NCI-H2107 treated with DMSO at 0.1 percent for 48 hours (cell line): ENCODE measurements around the gene BICDL2.

ENCODE experiments used
- DNase-seq: peaks from one replicate; lab custom pipeline; 2025; ENCODE audit not compliant: unreplicated experiment; lab: John Stamatoyannopoulos, UW

The BICDL2 gene

DNA sequence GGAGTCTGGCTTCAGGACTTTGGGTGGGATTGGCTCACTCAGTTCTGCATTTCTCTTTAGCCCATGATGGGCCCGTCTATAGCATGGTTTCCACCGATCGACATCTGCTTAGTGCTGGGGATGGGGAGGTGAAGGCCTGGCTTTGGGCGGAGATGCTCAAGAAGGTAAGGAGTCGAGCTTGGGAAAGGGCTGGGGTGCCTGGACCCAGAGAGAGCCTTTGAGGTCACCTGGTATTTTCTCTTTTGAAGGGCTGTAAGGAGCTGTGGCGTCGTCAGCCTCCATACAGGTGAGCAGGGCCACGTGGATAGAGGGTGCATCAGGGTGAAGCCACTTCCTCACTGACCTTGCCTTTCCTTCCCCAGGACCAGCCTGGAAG lies 10.8 kb downstream of the BICDL2 start:
- DNase-seq: no peak

DNA sequence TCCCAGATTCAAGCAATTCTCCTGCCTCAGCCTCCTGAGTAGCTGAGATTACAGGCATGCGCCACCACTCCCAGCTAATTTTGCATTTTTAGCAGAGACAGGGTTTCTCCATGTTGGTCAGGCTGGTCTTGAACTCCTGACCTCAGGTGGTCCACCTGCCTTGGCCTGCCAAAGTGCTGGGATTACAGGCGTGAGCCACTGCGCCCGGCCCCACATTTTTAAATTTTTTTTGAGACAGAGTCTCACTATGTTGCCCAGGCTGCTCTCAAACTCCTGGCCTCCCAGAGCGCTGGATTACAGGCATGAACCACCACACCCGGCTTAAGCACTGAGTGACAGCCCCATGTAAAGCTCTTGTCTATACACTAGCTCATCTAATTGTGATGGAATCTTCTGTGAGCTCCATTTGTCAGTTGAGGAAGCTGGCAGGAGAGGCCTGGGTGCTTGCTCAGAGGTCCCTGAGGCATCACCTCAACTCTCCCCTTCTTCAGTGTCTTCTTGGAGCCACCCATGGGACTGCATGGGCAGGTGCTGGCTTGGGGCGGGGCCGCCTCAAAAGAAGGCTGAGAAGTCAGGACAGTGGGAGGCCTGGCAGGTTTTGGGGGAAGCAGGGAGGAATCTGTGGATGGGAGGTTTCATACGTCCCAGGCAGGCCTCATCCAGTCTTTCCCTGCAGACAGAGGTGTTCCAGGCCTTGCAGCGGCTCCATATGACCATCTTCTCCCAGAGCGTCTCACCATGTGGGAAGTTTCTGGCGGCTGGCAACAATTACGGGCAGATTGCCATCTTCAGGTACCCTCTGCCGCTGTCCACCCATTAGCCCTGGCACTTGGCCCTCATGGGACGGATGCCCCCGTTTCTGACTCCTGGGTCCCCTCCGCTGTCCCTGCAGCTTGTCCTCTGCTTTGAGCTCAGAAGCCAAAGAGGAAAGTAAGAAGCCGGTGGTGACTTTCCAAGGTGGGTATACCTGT lies 11.4 kb downstream of the BICDL2 start:
- no peak for DNase-seq

DNA sequence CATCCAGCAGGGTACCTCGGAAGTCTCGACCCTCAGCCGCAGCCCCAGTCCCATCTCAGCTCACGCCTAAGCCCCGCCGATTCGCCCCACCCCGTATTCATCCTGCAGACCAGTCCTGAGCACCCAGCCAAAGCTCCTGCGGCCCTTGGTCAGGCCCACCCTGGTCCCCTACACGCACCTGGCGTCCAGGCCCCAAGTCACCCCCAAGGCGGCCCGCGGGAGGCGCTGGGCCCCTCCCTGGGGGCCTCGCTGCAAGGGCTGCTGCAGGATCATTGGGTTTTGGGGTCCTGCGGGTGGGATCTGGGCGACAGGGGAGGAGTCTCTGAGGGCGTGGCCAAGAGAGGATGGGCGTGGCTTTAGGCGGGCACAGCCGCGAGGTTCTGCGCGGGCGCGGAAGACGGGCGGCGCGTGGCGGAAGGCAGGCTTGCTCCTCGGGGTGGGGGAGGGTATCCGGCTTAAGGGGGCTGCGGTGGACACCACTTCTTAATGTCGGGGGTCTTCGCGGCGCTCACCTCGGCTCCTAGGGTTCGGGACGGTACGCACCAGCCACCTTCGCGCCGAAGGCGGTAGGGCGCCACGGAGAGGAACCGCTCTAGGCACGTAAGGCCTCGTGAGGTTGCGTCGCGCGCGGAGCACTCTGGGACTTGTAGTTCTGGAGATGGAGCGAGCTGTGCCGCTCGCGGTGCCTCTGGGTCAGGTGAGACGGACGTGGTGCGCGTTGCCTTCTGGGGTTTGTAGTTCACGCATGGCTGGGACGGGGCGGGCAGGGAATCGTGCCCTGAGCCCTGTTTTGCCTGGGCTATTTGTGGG lies 12.9 kb downstream of the BICDL2 start, which contains the start of the genes HCFC1R1 and THOC6:
HCFC1R1 (minus strand) TSS at position 274 of the 810 bp plus-strand sequence; CDS start at position 273, 1 bp downstream.
THOC6 (plus strand) TSS at position 367 of the 810 bp plus-strand sequence; CDS start at position 659, 292 bp downstream.
- peak; percentile 91 for DNase-seq

DNA sequence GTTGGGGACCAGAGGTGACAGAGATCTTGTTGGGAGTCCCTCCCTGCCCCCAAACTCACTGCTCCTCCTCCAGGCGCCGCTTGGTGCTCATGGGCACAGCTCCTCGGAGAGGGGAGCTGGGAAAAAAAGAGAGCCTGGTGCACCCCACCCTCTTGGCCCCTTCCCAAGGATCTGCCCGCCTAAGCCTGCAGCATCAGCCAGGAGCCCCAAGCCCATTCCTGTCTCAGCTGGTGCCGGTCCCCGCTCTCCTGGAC lies 13.4 kb downstream of the BICDL2 start:
- DNase-seq: peak; percentile 35

DNA sequence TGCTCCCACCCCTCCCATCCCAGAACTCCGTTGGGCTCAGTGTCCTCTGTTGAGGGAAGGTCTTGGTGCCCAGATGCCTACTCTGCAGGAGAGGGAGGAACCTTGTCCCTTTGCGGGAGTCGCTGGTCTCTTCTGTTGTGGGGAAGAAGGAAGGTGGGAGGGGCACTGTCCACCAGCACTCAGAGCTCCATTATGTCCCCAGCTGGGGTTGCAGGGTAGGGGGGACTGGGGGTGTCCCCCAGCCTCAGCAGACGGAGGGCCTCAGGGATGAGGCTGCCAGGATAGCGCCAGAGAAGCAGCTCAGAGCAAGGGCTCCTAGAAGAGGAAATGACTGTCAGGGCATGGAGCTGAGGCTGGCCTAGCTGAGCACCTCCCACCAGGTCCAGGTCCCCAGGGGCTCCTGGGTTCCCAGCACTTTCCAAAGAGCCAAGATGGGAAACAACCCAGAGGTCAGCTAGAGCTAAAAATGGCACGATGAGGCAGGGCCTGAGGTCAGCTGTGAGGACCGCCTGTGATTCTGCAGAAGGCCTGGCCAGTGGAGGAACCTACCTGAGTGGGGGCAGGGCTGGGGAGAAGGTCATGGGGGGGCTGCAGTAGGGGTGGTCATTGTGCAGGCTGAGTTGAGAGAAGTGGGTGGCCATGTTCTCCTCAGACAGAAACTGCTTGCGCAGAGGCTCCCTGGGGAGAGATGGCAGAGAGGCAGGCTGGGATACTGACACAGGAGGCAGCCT lies 13.9 kb downstream of the BICDL2 start:
- no peak for DNase-seq

DNA sequence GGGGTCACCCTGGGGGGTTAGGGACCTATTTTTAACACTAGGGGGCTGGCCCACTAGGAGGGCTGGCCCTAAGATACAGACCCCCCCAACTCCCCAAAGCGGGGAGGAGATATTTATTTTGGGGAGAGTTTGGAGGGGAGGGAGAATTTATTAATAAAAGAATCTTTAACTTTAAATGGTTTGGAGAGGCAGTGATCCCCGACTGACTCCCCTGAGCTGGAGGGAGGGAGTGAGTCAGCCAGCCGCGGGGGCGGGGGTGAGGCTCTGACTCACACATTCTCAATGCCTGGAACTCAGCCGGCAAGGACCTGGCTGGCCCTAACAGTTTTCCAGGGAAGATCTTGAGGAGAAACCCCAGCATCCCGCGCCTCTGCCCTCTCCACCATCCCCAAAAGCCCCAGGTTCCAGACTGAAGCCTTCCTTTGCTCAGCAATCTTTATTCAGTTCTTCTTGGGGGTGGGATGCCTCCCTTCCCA lies 14.5 kb downstream of the BICDL2 start:
- DNase-seq: no peak

DNA sequence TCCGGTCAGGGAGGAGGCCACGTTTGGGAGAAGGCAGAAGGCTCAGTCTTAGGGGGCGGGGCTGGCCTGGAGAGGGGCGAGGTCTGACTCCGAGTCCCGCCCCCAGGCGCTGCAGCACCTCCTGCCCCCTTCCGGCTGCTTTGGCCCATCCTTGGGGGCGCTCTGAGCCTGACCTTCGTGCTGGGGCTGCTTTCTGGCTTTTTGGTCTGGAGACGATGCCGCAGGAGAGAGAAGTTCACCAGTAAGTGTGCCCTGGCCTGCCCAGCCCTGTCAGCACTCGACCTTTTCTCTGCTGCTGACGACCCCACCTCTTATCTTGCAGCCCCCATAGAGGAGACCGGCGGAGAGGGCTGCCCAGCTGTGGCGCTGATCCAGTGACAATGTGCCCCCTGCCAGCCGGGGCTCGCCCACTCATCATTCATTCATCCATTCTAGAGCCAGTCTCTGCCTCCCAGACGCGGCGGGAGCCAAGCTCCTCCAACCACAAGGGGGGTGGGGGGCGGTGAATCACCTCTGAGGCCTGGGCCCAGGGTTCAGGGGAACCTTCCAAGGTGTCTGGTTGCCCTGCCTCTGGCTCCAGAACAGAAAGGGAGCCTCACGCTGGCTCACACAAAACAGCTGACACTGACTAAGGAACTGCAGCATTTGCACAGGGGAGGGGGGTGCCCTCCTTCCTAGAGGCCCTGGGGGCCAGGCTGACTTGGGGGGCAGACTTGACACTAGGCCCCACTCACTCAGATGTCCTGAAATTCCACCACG lies 15.1 kb downstream of the BICDL2 start:
- no peak for DNase-seq

DNA sequence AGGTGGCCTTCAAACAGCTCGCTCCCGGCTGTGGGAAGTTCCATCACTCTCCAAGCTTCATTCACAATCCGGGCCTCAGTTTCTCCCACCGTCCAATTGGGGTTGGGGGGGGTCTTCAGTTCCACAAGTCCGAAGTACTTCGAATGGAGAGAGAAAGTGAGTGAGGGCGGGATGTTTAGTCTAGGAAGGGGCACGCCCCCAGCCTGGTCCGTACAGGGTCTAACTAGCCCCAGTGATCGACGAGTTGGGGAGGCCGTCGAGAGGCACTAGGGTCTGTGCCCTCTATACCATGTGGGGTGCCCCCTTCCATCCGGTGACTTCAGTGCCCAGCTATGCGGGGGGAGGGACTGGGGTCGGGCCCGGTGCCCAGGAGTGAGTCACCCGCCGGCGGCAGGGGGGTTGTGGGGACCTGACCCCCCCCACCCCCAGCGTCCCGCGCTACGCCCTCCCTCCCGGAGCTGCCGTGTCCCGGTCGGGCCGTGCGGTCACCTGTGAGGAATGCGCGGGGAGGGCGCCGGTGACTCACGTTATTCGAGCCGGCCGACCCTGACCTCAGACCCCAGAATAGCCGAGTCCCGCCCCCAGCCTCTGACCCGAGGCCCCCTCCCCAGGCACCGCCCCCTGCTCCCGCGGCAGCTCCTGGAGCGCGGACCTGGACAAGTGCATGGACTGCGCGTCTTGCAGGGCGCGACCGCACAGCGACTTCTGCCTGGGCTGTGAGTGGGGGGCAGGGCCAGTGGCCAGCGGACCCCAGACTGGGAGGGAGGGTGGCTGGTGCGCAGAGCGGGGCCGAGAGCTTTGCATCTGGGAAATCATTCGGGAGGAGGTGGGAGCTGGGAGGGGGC lies 15.9 kb downstream of the BICDL2 start:
- DNase-seq: no peak

DNA sequence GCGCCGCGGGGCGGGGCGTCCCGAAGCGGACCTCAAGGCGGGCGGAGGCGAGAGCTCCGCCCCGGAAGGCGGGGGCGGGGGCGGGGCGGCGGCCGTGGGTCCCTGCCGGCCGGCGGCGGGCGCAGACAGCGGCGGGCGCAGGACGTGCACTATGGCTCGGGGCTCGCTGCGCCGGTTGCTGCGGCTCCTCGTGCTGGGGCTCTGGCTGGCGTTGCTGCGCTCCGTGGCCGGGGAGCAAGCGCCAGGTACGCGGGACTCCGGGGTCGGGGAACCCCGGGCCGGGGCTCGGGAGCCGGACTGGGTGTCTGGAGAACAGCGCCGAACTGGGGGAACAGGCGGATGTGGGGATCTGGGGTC lies 16.5 kb downstream of the BICDL2 start, which contains the start of gene TNFRSF12A:
TNFRSF12A (plus strand) TSS at position 122 of the 357 bp plus-strand sequence; CDS start at position 152, 30 bp downstream.
- DNase-seq: no peak

DNA sequence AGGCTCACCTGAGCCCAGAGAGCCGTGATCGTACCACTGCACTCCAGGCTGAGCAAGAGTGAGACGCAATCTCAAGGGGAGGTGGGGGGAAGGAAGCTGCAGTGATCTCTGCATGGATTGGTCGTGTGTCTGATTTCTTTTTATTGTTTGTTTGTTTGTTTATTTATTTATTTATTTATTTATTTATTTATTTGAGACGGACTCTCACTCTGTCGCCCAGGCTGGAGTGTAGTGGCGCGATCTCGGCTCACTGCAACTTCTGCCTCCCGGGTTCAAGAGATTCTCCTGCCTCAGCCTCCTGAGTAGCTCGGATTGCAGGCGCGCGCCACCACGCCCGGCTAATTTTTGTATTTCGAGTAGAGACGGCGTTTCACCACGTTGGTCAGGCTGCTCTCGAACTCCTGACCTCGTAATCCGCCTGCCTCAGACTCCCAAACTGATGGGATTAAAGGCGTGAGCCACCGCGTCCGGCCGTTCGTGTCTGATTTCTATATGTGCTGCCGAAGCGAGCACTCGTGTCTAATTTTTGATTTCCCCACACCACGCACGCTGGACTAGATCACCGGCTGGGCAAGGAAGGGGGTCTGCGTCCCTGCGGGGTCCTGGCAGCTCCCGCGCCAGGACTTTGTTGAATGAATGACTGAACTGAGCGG lies 17.0 kb downstream of the BICDL2 start:
- DNase-seq: no peak

DNA sequence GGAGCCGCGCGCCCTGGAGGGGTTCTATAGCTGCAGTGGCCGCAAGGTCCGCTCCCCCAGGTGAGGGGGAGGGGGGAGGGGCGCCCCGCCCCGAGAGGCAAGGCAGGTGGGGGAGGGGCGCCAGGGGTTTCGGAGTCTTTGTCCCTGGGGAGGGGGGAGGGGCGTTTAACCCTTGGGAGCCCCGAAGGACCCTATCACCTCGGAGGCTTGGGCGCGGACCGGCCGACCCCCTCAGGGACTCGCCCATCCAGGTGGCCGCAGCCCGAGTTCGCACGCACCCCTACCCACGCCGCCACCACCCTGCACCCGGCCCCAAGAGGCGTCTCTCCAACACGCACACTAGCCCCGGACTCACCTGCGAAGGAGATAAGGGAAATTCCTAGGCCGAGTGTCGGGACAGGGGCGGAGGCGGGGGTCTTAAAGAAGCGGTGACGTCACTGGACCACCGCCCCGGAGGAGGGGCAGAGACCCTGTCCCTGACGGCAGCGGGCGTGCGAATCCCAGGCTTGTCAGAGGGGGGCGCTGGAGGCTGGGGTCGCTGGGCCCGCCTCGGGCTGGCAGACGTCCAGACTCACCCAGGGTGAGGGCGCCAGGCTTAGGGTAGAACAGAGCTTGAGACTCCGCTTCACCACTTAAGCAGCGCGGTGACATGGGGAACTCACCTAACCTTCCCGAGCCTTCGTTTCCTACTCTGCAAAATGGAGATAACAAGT lies 18.8 kb downstream of the BICDL2 start, which contains the start of gene CLDN6:
CLDN6 (minus strand) TSS at position 390 of the 713 bp plus-strand sequence. CDS start 2,162 bp downstream, outside the sequence.
- no peak for DNase-seq

DNA sequence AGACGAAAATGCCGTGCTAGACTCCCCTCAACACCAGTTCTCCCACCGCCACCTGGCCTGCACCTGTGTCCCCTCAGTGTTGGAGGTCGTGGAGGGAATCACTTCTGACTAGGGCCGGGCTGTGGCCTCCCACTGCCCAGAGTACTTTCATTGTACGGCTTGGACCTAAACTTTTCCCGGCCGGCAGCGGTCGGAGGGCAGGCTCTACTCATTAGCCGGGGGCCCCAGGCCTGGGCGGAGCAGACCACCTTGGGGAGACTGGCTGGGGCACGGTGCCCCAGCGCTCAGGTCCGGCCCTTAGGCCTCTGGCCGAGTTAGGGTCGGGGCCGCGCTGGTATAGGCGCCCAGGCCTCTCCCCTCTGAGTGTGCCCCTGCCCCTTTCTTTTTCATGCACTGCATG lies 19.4 kb downstream of the BICDL2 start:
- no peak for DNase-seq

DNA sequence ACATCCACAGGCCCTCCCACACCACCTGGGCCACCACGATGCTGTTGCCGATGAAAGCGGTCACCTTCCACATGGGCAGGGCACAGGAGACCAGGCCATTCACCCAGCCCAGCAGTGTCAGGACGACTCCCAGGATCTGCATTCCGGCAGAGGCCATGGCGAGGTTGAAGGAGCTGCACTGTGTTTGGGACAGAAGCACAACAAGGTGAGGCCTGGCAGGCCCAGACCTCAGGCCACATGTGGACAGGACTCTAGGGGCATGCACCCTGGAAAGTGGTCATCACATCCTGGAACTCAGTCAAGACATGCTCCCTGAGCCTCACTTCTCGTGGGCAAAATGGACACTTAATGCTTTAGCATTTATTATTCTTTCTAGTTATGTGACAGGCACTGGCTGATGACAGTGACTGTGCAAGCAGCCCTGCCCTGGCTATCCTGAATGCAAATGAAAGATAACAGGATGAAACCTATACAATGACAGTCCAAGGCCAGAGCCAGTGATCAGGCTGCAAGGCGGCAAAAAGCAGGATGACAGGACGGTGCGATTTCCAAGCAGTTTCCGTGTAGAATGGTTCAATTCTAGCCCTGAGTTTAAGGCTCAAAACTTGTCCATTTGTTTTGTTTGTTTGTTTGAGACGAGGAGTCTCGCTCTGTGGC lies 20.8 kb downstream of the BICDL2 start:
- no peak for DNase-seq

DNA sequence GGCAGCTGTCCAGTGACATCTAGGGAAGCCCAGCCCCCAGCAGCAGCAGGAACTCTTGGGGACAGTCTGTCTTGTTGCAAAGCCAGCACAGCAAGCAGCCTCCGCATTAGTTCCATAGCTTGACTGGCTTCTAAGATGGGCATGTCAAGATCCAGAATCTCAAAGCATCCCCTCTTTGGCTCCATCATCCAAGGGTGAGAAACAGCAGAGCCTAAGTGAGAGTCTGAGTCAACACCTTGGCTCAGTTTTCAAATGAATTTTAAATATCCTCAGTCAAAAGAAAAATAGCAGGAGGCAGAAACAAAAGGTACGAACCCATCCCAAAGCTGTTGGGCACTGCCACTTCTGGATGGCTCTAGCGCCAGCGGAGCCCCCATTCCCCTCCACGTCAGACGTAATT lies 21.8 kb downstream of the BICDL2 start:
- no peak for DNase-seq

DNA sequence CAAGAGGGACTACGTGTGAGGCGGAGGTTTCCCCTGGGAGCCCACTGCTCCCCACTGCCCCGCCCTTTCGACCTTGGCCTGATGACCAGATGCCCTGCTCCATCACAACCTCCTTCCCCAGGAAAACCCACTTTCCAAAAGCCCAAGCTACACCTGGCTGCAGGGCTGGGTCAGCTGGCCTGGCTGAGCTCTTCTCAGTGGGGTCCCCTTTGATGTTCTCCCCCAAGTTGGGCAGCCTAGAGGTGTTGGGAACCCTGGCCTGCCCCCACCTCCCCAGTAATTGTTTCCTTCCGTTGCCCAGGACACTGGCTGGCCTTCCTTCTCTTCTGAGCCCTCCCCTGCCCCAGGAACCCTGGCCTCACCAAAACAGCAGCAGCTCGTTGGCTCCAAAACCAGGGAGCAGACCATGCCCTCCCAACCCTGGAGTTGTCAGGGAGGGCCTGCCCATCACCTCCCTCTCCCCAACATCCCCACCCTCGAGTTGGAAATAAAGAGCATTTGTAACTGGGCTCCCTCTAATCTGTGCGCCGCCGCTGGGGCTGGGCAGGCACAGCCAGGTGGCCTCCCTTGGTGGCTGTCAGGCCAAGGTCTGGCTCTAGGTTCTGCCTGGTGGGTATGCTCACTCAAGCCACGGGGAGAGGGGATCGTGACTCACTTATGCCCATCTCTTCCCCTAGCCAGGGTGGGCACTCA lies 22.6 kb downstream of the BICDL2 start:
- DNase-seq: no peak

DNA sequence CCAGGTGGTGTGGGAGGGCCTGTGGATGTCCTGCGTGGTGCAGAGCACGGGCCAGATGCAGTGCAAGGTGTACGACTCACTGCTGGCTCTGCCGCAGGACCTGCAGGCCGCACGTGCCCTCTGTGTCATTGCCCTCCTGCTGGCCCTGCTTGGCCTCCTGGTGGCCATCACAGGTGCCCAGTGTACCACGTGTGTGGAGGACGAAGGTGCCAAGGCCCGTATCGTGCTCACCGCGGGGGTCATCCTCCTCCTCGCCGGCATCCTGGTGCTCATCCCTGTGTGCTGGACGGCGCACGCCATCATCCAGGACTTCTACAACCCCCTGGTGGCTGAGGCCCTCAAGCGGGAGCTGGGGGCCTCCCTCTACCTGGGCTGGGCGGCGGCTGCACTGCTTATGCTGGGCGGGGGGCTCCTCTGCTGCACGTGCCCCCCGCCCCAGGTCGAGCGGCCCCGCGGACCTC lies 23.2 kb downstream of the BICDL2 start:
- DNase-seq: no peak

DNA sequence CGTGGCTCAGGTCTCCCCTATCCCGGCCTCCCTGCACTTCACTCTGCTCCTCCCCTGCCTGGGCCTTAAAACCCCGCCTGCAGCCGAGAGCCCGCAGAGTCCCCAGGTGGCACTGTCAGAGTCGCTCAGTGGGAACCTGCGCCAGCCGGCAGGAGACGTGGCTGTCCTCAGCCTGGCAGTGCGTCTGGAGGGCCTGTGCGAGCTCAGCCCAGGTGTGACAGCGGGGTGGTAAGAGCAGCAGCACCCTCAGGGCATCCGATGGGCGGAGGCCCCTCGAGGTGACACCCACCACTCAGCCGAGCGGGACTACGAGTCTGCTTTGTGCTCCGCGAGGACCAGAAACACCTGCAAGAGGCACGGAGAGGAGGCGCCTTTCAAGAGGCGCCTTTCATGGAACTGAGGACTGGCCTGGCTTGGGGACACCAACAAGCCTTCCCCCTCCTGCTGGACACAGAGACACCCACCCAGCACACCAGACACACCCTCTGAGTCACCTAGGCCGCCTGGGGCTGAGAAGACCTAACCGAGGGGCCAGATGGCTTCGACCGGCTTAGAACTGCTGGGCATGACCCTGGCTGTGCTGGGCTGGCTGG lies 23.8 kb downstream of the BICDL2 start, which contains the start of gene CLDN9:
CLDN9 (plus strand) TSS at position 96 of the 593 bp plus-strand sequence; CDS start at position 536, 440 bp downstream.
- peak; percentile 92 for DNase-seq
